ENCODE data around the gene TMEM123. TPM values are rescaled to one million over a fixed set of nuclear protein-coding genes. Genes with fewer than 3 reads are reported as not detected.

The TMEM123 gene
- total and polyA plus RNA-seq, 2 donors (not counting 3 experiments of a cell fraction or from before 2014, with no cell fraction given): 201 to 257 TPM

DNA sequence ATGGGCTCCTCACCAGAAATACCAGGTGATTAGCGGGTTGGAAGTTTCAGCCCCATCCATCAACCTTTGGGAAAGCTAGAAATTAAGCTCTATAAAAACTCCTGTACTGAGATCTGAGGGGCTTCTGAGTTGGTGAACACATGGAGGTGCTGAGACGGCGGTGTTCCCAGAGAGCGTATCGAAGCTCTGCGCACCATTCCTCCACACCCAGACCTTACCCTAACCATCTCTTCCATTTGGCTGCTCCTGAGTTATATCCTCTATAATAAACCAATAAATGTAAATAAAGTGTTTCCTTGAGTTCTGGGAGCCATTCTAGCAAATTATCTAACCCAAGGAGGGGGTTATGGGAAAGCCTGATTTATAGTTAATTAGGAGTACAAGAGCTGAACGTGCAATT is 41.4 kb downstream of the TMEM123 start:
- no TSS peak for BruUV-seq (replicated peaks)
- Histone ChIP-seq H2AFZ (ENCODE audit: low read depth, low read length) (no peak overlapping the region), H3K9me3 (replicated peaks; ENCODE audit: control insufficient read depth, insufficient read depth, low read length) (no peaks in the 10 kb centered on the region), H4K20me1 (replicated peaks; ENCODE audit: control insufficient read depth, extremely low read depth, insufficient read depth, low read length) (no peaks in the 10 kb centered on the region), H3K9ac (replicated peaks; ENCODE audit: extremely low read depth, insufficient read depth, low read length) (no peak overlapping the region), H3K4me1 (ENCODE audit: control insufficient read depth, extremely low read depth, insufficient read depth, low read length) (no peaks in the 10 kb centered on the region), H3K36me3 (ENCODE audit: control insufficient read depth in 2 of 2, extremely low read depth in 1 of 2, insufficient read depth in 2 of 2, low read length in 2 of 2) (peaks cover 0 to 4% of the 10 kb centered on the region in 2 experiments), H3K4me3 (replicated peaks in 1 of 3; ENCODE audit: insufficient read depth in 1 of 3, low read depth in 1 of 3, low read length in 3 of 3) (no peak overlapping the region), H3K9me1 (replicated peaks; ENCODE audit: control insufficient read depth, extremely low read depth, insufficient read depth, low read length) (no peaks in the 10 kb centered on the region), H3K4me2 (ENCODE audit: insufficient read depth, low read length) (no peak overlapping the region), H3K27ac (ENCODE audit: insufficient read depth, low read depth, low read length) (no peak overlapping the region), H3K27me3 (ENCODE audit: control insufficient read depth in 2 of 2, insufficient read depth in 2 of 2, low read length in 2 of 2) (no peaks in the 10 kb centered on the region), H3K79me2 (ENCODE audit: control insufficient read depth, insufficient read depth, low read length) (peaks cover 82% of the 10 kb centered on the region)
- FAIRE-seq (no peak), DNase-seq (ENCODE audit: low read depth, low spot score) (no peak)
- intact Hi-C loops (cut with micrococcal nuclease) (no loop called here), dilution Hi-C loops (cut with MboI; ENCODE audit: extremely low pct_ligation_motif_present, low sequenced_read_pairs) (no loop called here)
- ChIA-PET CTCF (interaction anchor here (2.4 kb wide), 1 partner anchor 20 kb away, joined by 8 read pairs; no protein-coding TSS in a partner anchor), POLR2A (no interaction called here)
- TF ChIP-seq POLR2A (IDR thresholded peaks at IDR 0.05; ENCODE audit: low read depth, low read length): no peak

DNA sequence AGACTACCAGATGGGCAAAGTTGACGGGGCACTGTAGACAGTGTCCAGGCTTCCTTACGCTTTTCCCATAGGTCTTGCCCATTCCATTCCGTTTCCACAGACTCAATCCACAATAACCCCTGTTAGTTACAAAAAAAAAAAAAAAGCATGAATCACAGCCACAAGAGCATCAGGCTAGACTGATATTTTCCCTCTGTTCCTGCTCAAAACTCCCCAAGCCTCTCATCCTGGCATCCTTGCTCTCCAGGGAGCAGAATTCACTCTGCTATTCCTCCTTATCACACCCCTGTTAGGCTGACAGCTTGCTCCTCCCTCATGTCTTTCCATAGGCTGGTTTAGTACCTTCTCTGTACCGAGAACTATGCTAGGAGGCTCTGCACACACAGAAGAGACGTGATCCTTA is 42.2 kb downstream of the TMEM123 start:
- Histone ChIP-seq H4K20me1 (replicated peaks; ENCODE audit: control insufficient read depth, extremely low read depth, insufficient read depth, low read length) (no peaks in the 10 kb centered on the region), H3K4me2 (ENCODE audit: insufficient read depth, low read length) (no peak overlapping the region), H3K79me2 (ENCODE audit: control insufficient read depth, insufficient read depth, low read length) (peaks cover 82% of the 10 kb centered on the region), H3K27ac (ENCODE audit: insufficient read depth, low read depth, low read length) (no peak overlapping the region), H2AFZ (ENCODE audit: low read depth, low read length) (no peak overlapping the region), H3K27me3 (ENCODE audit: control insufficient read depth in 2 of 2, insufficient read depth in 2 of 2, low read length in 2 of 2) (no peaks in the 10 kb centered on the region), H3K4me3 (replicated peaks in 1 of 3; ENCODE audit: insufficient read depth in 1 of 3, low read depth in 1 of 3, low read length in 3 of 3) (no peak overlapping the region), H3K9me1 (replicated peaks; ENCODE audit: control insufficient read depth, extremely low read depth, insufficient read depth, low read length) (no peaks in the 10 kb centered on the region), H3K9ac (replicated peaks; ENCODE audit: extremely low read depth, insufficient read depth, low read length) (no peak overlapping the region), H3K36me3 (ENCODE audit: control insufficient read depth in 2 of 2, extremely low read depth in 1 of 2, insufficient read depth in 2 of 2, low read length in 2 of 2) (peaks cover 0 to 4% of the 10 kb centered on the region in 2 experiments), H3K9me3 (replicated peaks; ENCODE audit: control insufficient read depth, insufficient read depth, low read length) (no peaks in the 10 kb centered on the region), H3K4me1 (ENCODE audit: control insufficient read depth, extremely low read depth, insufficient read depth, low read length) (no peaks in the 10 kb centered on the region)
- intact Hi-C loops (cut with micrococcal nuclease): no loop called here
- TF ChIP-seq MYC (IDR thresholded peaks at IDR 0.05; ENCODE audit: low read depth, low read length) (no peak), JUN (IDR thresholded peaks at IDR 0.05; ENCODE audit: borderline replicate concordance, insufficient read depth, insufficient read length, low read depth) (no peak), EZH2 (IDR thresholded peaks at IDR 0.05; ENCODE audit: borderline replicate concordance, low read depth, low read length, severe bottlenecking) (no peak)
- TF ChIP-seq, protein P1, sequence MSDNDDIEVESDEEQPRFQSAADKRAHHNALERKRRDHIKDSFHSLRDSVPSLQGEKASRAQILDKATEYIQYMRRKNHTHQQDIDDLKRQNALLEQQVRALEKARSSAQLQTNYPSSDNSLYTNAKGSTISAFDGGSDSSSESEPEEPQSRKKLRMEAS (IDR thresholded peaks at IDR 0.05; ENCODE audit: insufficient read depth, insufficient read length): no peak
- no peak for FAIRE-seq
- no peak for DNase-seq (ENCODE audit: low read depth, low spot score)
- dilution Hi-C loops (cut with MboI; ENCODE audit: extremely low pct_ligation_motif_present, low sequenced_read_pairs): no loop called here
- CTCF ChIA-PET: interaction anchor here (1.1 to 2.4 kb wide), 2 partner anchors 16 to 19 kb away, joined by 5 to 8 read pairs; no protein-coding TSS in a partner anchor
- BruUV-seq (replicated peaks): no TSS peak
- POLR2A ChIA-PET: no interaction called here
